Karpas-422 (cell line): Measurements from ENCODE around the gene SLK. TPM values are rescaled to one million over a fixed set of nuclear protein-coding genes. Genes with fewer than 3 reads are reported as not detected.
A peak's percentile ranks its signal among the peaks of the same experiment; 100 is the strongest.

Source experiments
- DNase-seq: peaks from one replicate; pipeline ENCODE4 v3.0.0-alpha.2; 2015
- H2AFZ ChIP-seq: fragments of 200-600 bp; sonication (generic); 2 replicates; pipeline ENCODE4 v1.6.1; 2014; ENCODE audit warnings: antibody characterized with exemption, low read length, mixed read lengths
- H3K27ac ChIP-seq: fragments of 200-600 bp; sonication (generic); 2 replicates; pipeline ENCODE4 v1.5.1; 2014; ENCODE audit warnings: mild to moderate bottlenecking, low read length, moderate library complexity
- H3K27me3 ChIP-seq: fragments of 200-600 bp; sonication (generic); 2 replicates; pipeline ENCODE4 v1.6.1; 2014; ENCODE audit warnings: low read length, mixed read lengths
- H3K36me3 ChIP-seq: fragments of 200-600 bp; sonication (generic); 2 replicates; pipeline ENCODE4 v1.6.1; 2014; ENCODE audit warnings: low read length, mixed read lengths; ENCODE audit not compliant: insufficient read depth
- H3K4me1 ChIP-seq: fragments of 200-600 bp; sonication (generic); 2 replicates; pipeline ENCODE4 v1.6.1; 2014; ENCODE audit warnings: mild to moderate bottlenecking, low read length, mixed read lengths
- H3K4me2 ChIP-seq: fragments of 200-600 bp; sonication (generic); 2 replicates; pipeline ENCODE4 v1.6.1; 2014; ENCODE audit warnings: low read length, low read depth, mild to moderate bottlenecking; ENCODE audit not compliant: poor library complexity, severe bottlenecking
- H3K4me3 ChIP-seq: fragments of 200-600 bp; sonication (generic); 2 replicates; pipeline ENCODE4 v1.5.1; 2014; ENCODE audit warnings: mild to moderate bottlenecking, antibody characterized with exemption, low read length, mixed read lengths
- H3K79me2 ChIP-seq: fragments of 200-600 bp; sonication (generic); 2 replicates; pipeline ENCODE4 v1.6.1; 2014; ENCODE audit warnings: mild to moderate bottlenecking, low read length, mixed read lengths
- H3K9ac ChIP-seq: fragments of 200-600 bp; sonication (generic); 2 replicates; pipeline ENCODE4 v1.6.0; 2014; ENCODE audit warnings: low read length
- H3K9me2 ChIP-seq: fragments of 200-600 bp; sonication (generic), shearing (Covaris generic); replicated peaks from 2 replicates; pipeline ENCODE4 v1.6.0; 2014; ENCODE audit warnings: mild to moderate bottlenecking, low read length, moderate library complexity; ENCODE audit not compliant: insufficient read depth
- H3K9me3 ChIP-seq: fragments of 300-700, 200-600 bp; sonication (generic); 2 replicates; pipeline ENCODE4 v1.6.1; 2014; ENCODE audit warnings: low read length, mixed read lengths
- H4K20me1 ChIP-seq: fragments of 200-600 bp; sonication (generic); 2 replicates; pipeline ENCODE4 v1.6.1; 2014; ENCODE audit warnings: mild to moderate bottlenecking, antibody characterized with exemption, low read length, low read depth; ENCODE audit not compliant: insufficient read depth
- total RNA-seq: library from RNA; depleted of rRNA; stranded (reverse); fragments of >200 nt; shearing (Covaris generic); gene quantifications from 2 replicates; pipeline ENCODE4 v1.2.3, GENCODE V29; 2014; ENCODE audit warnings: low replicate concordance

The SLK gene
- total RNA-seq, 1 experiment from 2014 or later = 28.1 TPM

DNA sequence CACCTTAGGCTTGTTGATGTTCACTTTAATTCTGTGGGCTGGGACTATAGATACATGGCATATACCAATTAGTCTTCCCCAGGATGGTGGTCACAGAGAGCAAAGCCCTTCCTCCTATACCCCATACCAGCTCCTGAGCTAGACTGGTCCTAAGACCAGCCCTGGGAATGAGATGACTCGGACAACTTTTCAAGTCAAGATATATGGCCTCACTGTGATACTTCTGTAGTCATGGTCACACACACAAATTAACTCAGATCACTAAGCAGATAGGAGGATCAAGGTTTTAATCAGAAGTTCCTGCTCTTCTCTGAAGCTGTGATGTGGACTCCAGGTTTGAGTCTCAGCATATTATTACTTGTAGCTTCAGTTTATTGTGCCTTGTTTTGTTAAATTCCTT is 53.1 kb downstream of the SLK start:
- H3K36me3 ChIP-seq = peaks cover 39% of the 10 kb centered on the region

DNA sequence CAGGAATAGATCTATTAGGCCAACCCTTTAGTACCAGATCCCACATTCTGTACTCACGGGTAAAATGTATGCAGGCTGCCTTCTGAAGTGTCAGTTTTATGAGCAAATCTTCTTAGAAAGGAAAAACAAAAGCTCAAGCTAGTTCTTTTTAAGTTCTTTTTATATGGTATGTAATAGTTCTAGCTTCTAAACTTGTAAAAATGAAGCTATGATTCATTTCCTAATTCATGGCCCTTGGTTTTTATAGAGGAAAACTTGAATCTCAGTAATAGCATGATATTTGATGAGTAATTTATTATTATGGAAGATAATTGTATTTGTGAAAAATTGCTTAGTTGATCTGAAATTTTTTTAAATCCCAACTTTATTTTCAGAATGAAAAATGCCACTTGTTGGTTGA is 54.3 kb downstream of the SLK start:
- Histone ChIP-seq H3K4me1 (no peaks in the 10 kb centered on the region), H3K36me3 (peaks cover 39% of the 10 kb centered on the region), H2AFZ (no peak overlapping the region), H3K4me3 (no peak overlapping the region), H3K9me2 (no peaks in the 10 kb centered on the region), H3K9me3 (no peaks in the 10 kb centered on the region), H3K4me2 (no peak overlapping the region), H4K20me1 (no peaks in the 10 kb centered on the region), H3K9ac (no peak overlapping the region), H3K27me3 (no peaks in the 10 kb centered on the region), H3K27ac (no peak overlapping the region), H3K79me2 (peaks cover 4% of the 10 kb centered on the region; the same call in 1 of the 2 replicates)
- no peak for DNase-seq

More for the DNA sequence above, 53.1 kb downstream of the SLK start:
- Histone ChIP-seq H3K9me3 (no peaks in the 10 kb centered on the region), H3K27ac (no peak overlapping the region), H3K4me1 (no peaks in the 10 kb centered on the region), H3K79me2 (peaks cover 8% of the 10 kb centered on the region), H3K9ac (no peak overlapping the region), H2AFZ (no peak overlapping the region), H3K4me3 (no peak overlapping the region), H4K20me1 (no peaks in the 10 kb centered on the region), H3K27me3 (no peaks in the 10 kb centered on the region), H3K4me2 (no peak overlapping the region), H3K9me2 (no peaks in the 10 kb centered on the region)
- no peak for DNase-seq

DNA sequence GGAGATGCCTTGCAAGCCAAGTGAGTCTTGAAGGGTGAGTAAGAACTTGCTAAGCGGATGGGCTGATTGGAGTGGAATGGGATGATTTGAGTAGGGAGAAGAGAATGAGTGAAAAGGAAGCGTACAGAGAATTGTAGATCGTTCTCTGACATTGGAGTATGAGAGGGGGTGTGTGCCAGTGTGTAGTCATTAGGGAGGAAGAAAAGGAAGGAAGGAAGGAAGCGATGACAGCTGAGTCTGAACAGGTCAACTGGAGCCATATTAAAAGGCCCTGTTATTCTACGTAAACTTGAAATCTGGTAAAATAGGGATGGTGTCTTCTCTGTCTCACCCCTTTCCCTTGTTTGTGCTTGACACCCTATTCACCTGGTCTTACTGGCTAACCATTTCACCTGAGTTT is 55.1 kb downstream of the SLK start:
- H3K4me2 ChIP-seq = no peak overlapping the region
- no peaks in the 10 kb centered on the region for H4K20me1 ChIP-seq
- H3K4me1 ChIP-seq = no peaks in the 10 kb centered on the region
- no peaks in the 10 kb centered on the region for H3K9me2 ChIP-seq
- H2AFZ ChIP-seq = no peak overlapping the region
- H3K79me2 ChIP-seq = no peaks in the 10 kb centered on the region
- no peaks in the 10 kb centered on the region for H3K9me3 ChIP-seq
- DNase-seq = no peak
- H3K27me3 ChIP-seq = no peaks in the 10 kb centered on the region
- H3K27ac ChIP-seq = no peak overlapping the region
- H3K36me3 ChIP-seq = peaks cover 39% of the 10 kb centered on the region
- H3K4me3 ChIP-seq = no peak overlapping the region
- H3K9ac ChIP-seq = no peak overlapping the region

DNA sequence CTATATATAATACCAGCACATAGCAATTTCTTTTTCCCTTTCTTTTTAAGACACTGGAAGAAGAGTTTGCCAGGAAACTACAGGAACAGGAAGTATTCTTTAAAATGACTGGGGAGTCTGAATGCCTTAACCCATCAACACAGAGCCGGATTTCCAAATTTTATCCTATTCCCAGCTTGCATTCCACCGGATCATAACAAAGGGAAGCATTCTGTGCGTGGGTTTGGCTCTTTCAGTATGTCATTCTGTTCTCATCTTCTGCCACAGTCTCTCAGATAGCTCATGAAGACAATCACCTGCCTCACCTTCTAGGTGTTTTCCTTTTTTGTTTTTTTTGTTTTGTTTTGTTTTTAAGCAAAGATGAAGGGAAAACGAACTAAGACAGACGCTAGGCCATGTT is 58.6 kb downstream of the SLK start:
- H3K36me3 ChIP-seq = peaks cover 25% of the 10 kb centered on the region; the same call in 1 of the 2 replicates

DNA sequence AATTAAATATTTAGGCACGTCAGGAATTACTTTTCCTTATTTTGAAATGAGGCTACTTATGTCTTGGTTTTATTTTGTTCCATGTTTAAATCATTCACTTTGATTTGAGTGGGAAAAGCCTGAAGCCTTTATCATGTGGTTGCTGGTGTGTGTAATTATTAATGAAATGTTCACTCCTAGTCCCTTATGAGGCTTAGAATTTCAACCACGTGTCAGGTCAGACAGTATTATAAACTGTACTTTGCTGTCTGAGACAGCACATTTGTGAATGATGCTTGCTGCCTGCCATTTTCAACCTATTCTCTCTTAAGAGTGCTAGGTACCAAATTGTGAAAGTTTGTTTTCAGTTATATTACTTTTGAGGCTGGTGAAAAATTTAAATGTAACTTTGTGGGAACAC is 59.8 kb downstream of the SLK start:
- H3K36me3 ChIP-seq = peaks cover 20% of the 10 kb centered on the region; the same call in 1 of the 2 replicates

More for the DNA sequence above, 58.6 kb downstream of the SLK start:
- H3K79me2 ChIP-seq = no peaks in the 10 kb centered on the region
- H3K9me2 ChIP-seq = no peaks in the 10 kb centered on the region
- no peak overlapping the region for H3K4me2 ChIP-seq
- H3K27me3 ChIP-seq = no peaks in the 10 kb centered on the region
- no peak for DNase-seq
- H3K27ac ChIP-seq = no peak overlapping the region
- no peaks in the 10 kb centered on the region for H4K20me1 ChIP-seq
- H2AFZ ChIP-seq = no peak overlapping the region
- H3K9me3 ChIP-seq = no peaks in the 10 kb centered on the region
- no peaks in the 10 kb centered on the region for H3K4me1 ChIP-seq
- no peak overlapping the region for H3K4me3 ChIP-seq
- H3K9ac ChIP-seq = no peak overlapping the region

DNA sequence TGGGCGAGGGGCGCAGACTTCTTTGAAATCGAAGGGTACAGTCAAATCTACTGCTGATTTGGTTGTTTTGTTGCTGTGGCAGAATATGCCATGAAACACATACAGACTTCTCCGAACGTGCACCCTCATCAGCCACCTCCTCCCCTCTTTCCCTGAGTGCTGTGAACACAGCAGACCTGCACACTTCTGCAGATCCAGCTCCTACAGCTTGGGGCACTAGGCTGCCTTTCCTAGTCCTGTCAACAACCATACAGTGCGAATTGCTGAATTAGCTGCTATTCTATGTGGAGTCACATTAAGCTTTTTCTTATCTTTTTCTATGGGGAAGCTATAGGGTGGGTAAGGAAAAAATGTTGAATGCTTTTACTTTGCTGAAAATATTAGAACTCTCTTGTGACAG is 61.2 kb downstream of the SLK start:
- no peaks in the 10 kb centered on the region for H3K27me3 ChIP-seq
- H3K4me1 ChIP-seq = no peaks in the 10 kb centered on the region
- H3K9me3 ChIP-seq = no peaks in the 10 kb centered on the region
- no peaks in the 10 kb centered on the region for H3K9me2 ChIP-seq
- no peak overlapping the region for H3K27ac ChIP-seq
- H3K79me2 ChIP-seq = no peaks in the 10 kb centered on the region
- no peak overlapping the region for H3K9ac ChIP-seq
- DNase-seq = peak; percentile 45
- H3K4me3 ChIP-seq = no peak overlapping the region
- H3K36me3 ChIP-seq = peaks cover 13% of the 10 kb centered on the region; the same call in 1 of the 2 replicates
- no peaks in the 10 kb centered on the region for H4K20me1 ChIP-seq
- H3K4me2 ChIP-seq = no peak overlapping the region
- H2AFZ ChIP-seq = no peak overlapping the region

More for the DNA sequence above, 59.8 kb downstream of the SLK start:
- Histone ChIP-seq H3K27me3 (no peaks in the 10 kb centered on the region), H3K27ac (no peak overlapping the region), H3K4me1 (no peaks in the 10 kb centered on the region), H3K9ac (no peak overlapping the region), H3K4me2 (no peak overlapping the region), H3K4me3 (no peak overlapping the region), H3K9me2 (no peaks in the 10 kb centered on the region), H3K79me2 (no peaks in the 10 kb centered on the region), H2AFZ (no peak overlapping the region), H4K20me1 (no peaks in the 10 kb centered on the region), H3K9me3 (no peaks in the 10 kb centered on the region)
- DNase-seq = no peak

DNA sequence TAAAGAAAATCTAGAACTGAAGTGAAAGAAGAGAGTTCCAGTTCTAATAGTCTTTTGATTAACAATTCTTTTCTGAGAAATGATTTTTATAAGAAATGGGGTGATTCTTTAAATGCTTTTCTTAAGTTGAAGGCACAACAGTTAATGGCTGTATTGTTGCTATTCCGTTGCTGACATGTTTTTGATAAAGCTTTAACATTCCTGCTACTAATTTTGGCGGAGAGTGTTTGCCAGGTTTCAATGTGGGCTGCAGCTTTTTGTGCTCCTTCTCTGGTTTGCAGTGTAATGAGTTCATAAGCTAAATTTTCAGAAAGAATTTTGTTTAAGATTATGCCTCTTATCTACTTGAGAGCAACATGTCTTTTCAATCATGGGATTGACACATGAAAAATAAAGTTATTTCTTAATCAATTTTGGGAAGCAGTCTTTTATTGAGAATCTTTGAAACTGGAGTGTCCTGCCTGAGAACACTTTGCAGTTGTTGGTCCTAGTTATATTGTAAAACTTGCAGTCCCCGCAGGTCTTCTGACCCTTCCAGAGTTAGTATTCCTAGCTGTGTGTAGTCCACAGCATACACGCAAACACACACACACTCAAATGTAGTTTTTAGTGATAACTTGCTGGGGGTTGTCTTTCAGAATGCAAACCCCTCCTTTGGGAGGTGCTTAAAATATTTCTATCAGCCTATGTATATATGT is 62.0 kb downstream of the SLK start:
- Histone ChIP-seq H3K36me3 (peaks cover 5% of the 10 kb centered on the region; the same call in 1 of the 2 replicates), H3K4me3 (no peak overlapping the region)
- DNase-seq = no peak

DNA sequence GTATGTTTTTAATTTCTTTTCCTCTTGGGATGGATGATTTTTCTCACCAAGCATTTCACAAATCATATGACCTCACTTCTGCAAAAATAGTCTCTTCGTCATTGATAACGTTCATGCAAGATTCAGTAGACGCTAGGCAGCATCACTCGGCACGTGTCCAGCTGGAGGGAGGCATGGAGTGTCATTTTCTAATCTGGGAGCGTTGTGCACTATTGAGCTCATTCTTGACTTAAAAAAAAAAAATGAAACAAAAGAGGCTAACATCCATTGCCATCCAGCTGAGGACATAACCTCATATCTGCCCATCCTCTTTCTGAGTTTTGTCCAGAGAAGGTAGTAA is 62.6 kb downstream of the SLK start:
- H3K27ac ChIP-seq = no peak overlapping the region
- no peaks in the 10 kb centered on the region for H3K4me1 ChIP-seq
- H2AFZ ChIP-seq = no peak overlapping the region
- H3K4me3 ChIP-seq = no peak overlapping the region
- no peaks in the 10 kb centered on the region for H3K79me2 ChIP-seq
- H3K27me3 ChIP-seq = no peaks in the 10 kb centered on the region
- no peak for DNase-seq
- H3K9me3 ChIP-seq = no peaks in the 10 kb centered on the region
- H4K20me1 ChIP-seq = no peaks in the 10 kb centered on the region
- H3K36me3 ChIP-seq = peaks cover 3% of the 10 kb centered on the region; the same call in 1 of the 2 replicates
- no peaks in the 10 kb centered on the region for H3K9me2 ChIP-seq
- H3K9ac ChIP-seq = no peak overlapping the region
- no peak overlapping the region for H3K4me2 ChIP-seq

More for the DNA sequence above, 62.0 kb downstream of the SLK start:
- Histone ChIP-seq H3K27ac (no peak overlapping the region), H3K4me2 (no peak overlapping the region), H3K4me1 (no peaks in the 10 kb centered on the region), H3K9me2 (no peaks in the 10 kb centered on the region), H3K9ac (no peak overlapping the region), H3K9me3 (no peaks in the 10 kb centered on the region), H3K79me2 (no peaks in the 10 kb centered on the region), H4K20me1 (no peaks in the 10 kb centered on the region), H2AFZ (no peak overlapping the region), H3K27me3 (no peaks in the 10 kb centered on the region)
